SIG-M5 (cell line): ENCODE measurements around the gene DIO1.

ENCODE experiments used
- DNase-seq: peaks from one replicate; lab custom pipeline; 2025; lab: John Stamatoyannopoulos, UW

DIO1 gene

DNA sequence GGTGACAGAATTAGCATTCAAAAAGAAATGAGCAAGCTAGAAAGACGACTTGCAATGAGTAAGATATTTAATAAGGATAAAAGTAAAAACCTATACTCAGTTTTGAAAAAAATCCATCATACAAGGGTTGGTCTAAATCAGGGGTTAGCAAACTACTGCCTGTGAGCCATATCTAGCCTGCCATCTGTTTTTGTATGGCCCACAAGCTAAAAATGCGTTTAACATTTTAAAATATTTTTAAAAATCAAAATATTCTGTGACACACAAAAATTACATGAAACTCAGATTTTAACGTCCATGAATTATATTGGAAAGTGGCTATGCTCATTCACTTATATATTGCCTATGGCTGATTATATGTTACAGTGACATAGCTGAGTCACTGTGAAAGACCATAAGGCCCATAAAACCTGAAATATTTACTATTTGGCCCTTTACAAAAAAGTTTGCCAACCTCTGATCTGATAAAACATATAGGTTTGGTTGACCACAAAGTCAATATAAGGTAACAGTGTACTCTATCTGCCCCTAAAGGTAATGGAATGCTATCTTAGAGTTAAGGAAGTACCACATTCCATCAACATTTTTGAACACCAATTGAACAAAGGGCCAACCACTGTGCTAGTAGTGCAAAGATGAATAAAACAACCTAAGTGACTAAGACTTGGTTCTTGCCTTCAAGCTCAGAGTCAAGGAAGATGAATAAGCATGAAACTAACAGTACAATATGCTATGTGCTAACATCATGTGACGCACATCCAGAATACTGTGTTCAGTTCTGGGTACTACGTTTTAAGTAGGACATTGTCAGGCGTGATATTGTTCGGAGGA lies 48.4 kb downstream of the DIO1 start:
- no peak for DNase-seq

DNA sequence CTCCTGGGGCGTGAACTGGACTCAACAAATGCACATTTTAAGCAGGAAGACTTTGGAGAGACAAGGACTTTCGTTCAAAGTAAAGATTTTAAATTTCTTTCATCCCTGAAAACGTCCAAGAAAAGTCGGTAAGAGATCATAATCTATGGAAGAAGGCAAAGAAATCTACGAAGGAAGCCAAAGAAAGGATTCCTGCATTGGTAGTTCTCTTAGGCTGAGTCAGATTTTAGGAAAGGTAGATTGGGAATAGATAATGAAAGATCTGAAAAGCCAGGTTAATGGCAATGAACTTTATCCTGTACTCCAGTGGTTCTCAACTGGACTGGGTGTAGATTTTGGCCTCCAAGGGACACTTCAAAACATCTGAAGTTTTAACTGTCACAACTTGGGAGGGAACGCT lies 49.1 kb downstream of the DIO1 start:
- no peak for DNase-seq

GRCh38 chr1:53943490-53944043 lies 49.6 kb downstream of the DIO1 start:
- DNase-seq = no peak

GRCh38 chr1:53944469-53945182 lies 50.6 kb downstream of the DIO1 start:
- DNase-seq = no peak

DNA sequence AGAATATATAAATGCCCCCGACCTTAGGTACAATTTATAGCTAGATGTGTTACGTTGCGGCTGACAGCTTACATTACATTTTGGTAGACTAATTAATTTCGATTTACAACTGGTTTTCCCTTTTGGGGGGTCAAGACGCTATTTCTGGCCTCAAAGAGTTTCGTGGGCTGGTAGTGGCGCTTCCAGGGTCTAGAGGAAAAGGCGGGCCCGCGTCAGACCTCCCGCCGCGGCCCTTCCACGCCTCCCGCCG lies 51.1 kb downstream of the DIO1 start:
- DNase-seq = no peak

DNA sequence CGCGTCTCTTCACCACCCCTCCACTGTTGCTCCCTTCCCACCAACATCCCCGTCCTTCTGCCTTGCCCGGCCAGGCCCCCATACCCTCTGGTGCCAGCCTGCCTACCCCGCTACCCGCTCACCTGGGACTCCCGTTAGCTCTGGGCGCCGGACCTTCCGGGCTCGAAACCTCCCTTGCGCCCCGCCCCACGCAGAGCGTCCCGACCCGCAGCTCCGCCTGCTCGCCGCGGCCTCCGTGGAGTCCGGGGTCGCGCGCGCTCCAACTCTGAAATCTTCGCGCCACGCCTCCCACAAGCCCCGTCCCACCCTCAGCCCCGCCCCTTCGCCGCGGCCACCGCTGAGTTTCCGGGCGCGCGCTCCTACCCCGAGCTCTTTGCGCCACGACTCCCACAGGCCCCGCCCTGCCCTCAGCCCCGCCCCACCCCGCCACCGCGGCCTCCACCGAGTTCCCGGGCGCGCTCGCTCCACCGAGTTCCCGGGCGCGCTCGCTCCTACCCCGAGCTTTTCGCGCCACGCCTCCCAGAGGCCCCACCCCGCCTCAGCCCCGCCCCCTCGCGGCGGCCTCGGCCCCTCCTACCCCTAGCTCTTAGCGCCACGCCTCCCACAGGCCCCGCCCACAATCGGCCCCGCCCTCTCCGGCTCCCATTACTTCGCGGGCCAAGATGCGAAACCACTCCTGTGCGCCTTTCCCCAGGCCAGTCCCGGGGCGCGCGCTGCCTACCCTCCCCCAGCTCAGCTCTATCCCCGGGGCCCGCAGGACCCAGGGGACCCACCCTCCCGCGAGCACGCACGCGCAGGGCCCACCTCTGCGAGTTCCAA lies 51.7 kb downstream of the DIO1 start, which contains the start of gene IFT25:
Gene IFT25 (minus strand): TSS at position 267 of the 819 bp plus-strand sequence. CDS start 5,617 bp downstream, outside the sequence.
- DNase-seq = no peak

DNA sequence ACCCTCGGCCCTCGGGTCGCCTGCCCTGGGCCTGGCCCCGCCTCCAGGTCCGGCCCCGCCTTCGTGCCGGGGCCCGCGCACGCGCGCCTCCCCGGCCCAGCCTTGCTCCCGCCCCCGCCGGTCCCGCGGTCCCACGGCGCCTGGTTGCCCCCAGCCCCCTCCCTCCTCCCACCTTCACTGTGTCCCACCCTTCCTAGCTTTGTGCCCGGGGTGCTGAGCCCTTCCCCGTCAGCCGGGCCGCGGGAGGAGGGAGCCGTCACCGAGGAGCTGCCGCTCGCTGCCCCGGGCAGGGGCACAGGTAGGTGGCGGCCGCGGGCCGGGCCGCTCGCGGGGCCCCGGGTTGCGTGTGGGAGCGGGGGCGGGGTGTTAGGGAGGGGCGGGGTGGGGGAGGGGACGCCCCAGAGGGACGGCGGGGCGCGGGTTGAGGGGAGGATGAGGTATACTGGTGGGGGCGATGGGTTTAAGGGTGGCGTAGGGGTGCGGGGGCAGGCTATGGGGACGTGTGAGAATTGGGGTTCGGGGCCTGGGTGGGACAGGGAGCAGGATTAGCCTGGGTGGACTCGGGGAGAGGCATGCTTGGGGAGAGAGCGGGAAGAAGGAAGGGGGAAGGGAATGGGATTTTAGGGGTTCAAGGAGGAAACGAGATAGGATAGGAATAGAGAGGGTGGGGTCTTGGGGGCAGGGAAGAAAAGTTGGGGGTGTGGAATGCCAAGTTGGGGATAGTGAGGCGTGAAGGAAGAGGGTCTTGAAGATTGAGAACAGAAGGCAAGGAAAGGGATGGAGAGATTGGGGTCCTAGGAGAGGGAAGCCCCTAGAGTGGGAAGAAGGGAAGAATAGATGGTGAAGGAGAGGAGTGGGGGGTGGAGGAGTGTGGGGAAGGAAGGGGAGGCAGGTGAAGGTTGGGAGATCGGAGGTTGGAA lies 52.5 kb downstream of the DIO1 start, which contains the start of gene LRRC42:
Gene LRRC42 (plus strand): TSS at position 99 of the 920 bp plus-strand sequence. CDS start 5,650 bp downstream, outside the sequence.
- DNase-seq = no peak

DNA sequence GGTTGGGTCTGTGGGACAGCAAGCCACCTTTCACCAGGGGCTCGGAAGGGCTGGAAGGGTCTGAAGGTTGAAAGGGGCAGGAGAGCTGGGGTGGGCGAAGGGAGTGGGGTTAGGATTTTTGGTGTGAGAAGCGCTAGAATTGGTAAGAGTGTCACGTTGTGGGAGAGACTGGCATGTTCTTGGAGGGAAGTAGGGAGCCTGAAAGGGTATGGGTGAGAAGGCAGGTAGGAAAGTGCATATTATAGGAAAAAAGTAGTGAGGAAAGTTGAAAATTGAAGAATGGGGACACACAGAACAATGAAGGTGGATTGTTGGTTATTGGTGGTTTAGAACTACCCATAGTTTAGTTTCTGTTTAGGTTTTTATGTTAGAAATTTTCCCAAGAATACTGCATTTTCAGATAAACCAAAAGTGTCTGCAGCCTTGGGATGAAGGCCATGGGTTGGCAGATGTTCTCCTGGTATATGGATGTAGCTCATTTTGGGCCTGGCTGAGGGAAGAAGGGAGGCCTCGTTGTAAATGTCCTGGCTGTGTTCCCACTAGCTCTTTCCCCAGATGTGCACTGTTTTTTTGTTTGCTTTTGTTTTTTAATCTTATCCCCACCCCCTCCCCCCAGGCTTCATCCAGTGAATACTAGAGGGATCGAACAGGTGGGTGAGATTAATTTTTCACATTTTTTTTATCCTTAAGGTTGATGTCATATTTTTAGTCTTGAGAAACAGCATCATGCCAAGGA lies 53.4 kb downstream of the DIO1 start:
- no peak for DNase-seq

DNA sequence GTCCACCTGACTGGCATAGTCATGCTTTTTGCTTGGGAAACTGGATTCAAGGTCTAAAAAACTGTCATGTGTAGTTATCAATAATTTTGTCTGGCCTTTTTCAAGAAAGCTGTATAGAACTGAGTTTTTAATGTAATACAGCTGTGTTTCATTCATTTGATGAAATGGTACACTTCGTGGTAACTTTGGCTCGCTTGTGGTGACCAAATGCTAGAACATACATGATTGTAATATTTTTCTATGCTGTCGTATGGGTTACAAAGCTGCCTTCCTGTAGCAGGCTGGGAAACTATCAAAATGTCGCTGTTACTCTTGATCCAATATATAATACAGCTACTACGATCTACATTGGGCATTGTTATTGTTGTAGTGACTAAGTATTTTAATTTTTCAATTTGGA lies 54.3 kb downstream of the DIO1 start:
- no peak for DNase-seq

- no peak for DNase-seq
These were observed 55.3 kb downstream of the DIO1 start for GRCh38 chr1:53949023-53949990.

DNA sequence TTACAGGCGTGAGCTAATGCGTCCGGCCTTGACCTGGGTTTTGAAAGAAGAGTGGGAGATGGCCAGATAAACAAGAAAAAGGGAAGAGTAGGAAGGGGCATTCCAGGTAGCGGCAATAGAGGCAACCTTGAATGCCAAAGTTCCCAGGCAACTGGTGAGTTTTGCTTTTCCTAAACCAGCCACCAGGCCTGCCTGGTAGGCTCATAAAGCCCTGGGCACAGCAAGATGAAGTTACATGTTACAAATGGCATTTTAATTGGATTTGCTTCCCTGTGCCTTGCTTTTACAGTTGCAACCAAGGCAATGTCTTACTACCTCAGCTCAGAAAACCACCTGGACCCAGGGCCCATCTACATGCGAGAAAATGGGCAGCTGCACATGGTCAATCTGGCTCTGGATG lies 57.7 kb downstream of the DIO1 start:
- DNase-seq = no peak

DNA sequence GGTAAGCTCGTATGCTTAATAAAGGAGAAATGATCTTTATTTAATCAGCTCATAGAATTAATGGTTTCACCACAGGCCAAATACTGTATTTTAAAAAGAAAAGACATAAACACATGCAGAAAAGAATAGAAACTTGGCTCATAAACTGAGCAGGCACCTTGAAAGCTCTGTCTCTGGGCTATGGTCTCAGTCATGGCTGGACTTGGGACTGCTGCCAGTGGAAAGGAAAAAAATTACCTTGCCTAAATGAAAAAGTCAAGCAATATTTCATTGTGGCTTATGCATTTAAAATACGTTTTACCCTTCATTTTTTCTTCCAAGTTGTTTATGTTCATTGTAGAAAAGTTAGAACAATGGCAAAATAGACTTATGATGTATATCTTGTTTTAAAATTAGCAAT lies 60.1 kb downstream of the DIO1 start:
- no peak for DNase-seq

GRCh38 chr1:53956308-53957168 lies 62.6 kb downstream of the DIO1 start:
- no peak for DNase-seq

- DNase-seq = no peak
These were observed 63.3 kb downstream of the DIO1 start for GRCh38 chr1:53957194-53957818.

GRCh38 chr1:53959664-53960250 lies 65.8 kb downstream of the DIO1 start:
- no peak for DNase-seq
